ENCODE data around the gene SMC1B. TPM values are rescaled to one million over a fixed set of nuclear protein-coding genes. Genes with fewer than 3 reads are reported as not detected.

SMC1B gene
- total and polyA plus RNA-seq, 9 of the 15 experiments (the other 6 are each of a cell fraction or from before 2014, with no cell fraction given): 0.03 TPM; not detected in 8

GRCh38 chr22:45309422-45310227 is 103.8 kb downstream of the SMC1B start, which contains the start of gene FAM118A (continued):
- TF ChIP-seq TRIM24 (IDR thresholded peaks at IDR 0.05): peak in 1 of 2 experiments; percentile 78; a peak in 2 of 4 replicates
- peak; percentile 46; the same call in 1 of the 2 replicates for TF ChIP-seq CREB3L1 (IDR thresholded peaks at IDR 0.05; ENCODE audit: borderline replicate concordance, low read depth)
- TF ChIP-seq KDM1A (IDR thresholded peaks at IDR 0.05): no peak
- no peak for TF ChIP-seq CREB1 (IDR thresholded peaks at IDR 0.05)
- TF ChIP-seq CREB1 (CRISPR knock-in tag; IDR thresholded peaks at IDR 0.05): peak; percentile 44
- TF ChIP-seq COPS2 (conservative IDR thresholded peaks at IDR 0.05): no peak
- no peak for TF ChIP-seq FOXK1 (CRISPR knock-in tag; IDR thresholded peaks at IDR 0.05; ENCODE audit: borderline replicate concordance)
- peak; percentile 91 for TF ChIP-seq GABPA (tag; conservative IDR thresholded peaks at IDR 0.05; ENCODE audit: low read depth)
- 0 out of 2 replicates have a peak, but pooled peaks have one; percentile 8 for TF ChIP-seq NFIC (IDR thresholded peaks at IDR 0.05)
- TF ChIP-seq HMGXB4 (CRISPR knock-in tag; IDR thresholded peaks at IDR 0.05): no peak
- no peak for TF ChIP-seq GATAD2A (IDR thresholded peaks at IDR 0.05)
- TF ChIP-seq ZNF24 (IDR thresholded peaks at IDR 0.05): no peak
- TF ChIP-seq CTCF (IDR thresholded peaks at IDR 0.05 in 2 of 3, conservative IDR thresholded peaks at IDR 0.05 in 1 of 3; ENCODE audit: insufficient read depth in 2 of 3, low read depth in 1 of 3, low read length in 3 of 3): 0 out of 6 replicates have a peak, but pooled peaks of 2 of the 3 experiments have one; percentile 4 to 5
- TF ChIP-seq ZNF277 (CRISPR knock-in tag; IDR thresholded peaks at IDR 0.05; ENCODE audit: borderline replicate concordance): no peak
- peak in 1 of 2 experiments; percentile 68 for TF ChIP-seq E2F6 (IDR thresholded peaks at IDR 0.05; ENCODE audit: borderline replicate concordance in 1 of 2, extremely low read depth in 1 of 2, insufficient read depth in 1 of 2, insufficient read length in 1 of 2, low read depth in 1 of 2, low read length in 1 of 2, poor library complexity in 1 of 2, severe bottlenecking in 1 of 2)
- no peak for TF ChIP-seq SETDB1 (IDR thresholded peaks at IDR 0.05; ENCODE audit: low read length)
- TF ChIP-seq ESRRB (CRISPR knock-in tag; IDR thresholded peaks at IDR 0.05; ENCODE audit: borderline replicate concordance): no peak
- TF ChIP-seq ZNF830 (CRISPR knock-in tag; IDR thresholded peaks at IDR 0.05): no peak
- TF ChIP-seq HNRNPUL1 (IDR thresholded peaks at IDR 0.05; ENCODE audit: low read length): no peak
- no peak for TF ChIP-seq ZNF79 (CRISPR knock-in tag; IDR thresholded peaks at IDR 0.05; ENCODE audit: low read depth)
- no peak for TF ChIP-seq NFE2L1 (tag; IDR thresholded peaks at IDR 0.05; ENCODE audit: borderline replicate concordance, low read depth)

Measured in K562 (cell line).